T-helper 1 cell treated with Interleukin-12 subunit alpha and Interleukin-12 subunit beta and Interleukin-4 antibody, amounts not matched to agents 30 μg/mL and 1 μg/mL, for 36 hours (primary cell): ENCODE results near the gene TMEM40.

Source experiments
- H3K27ac Mint-ChIP-seq: one replicate; pipeline ENCODE4 v1.8.0; 2021; ENCODE audit warnings: mild to moderate bottlenecking, mixed read lengths
- H3K27me3 Mint-ChIP-seq: one replicate; pipeline ENCODE4 v1.8.0; 2021; ENCODE audit warnings: low read depth, mixed read lengths
- H3K36me3 Mint-ChIP-seq: one replicate; pipeline ENCODE4 v1.8.0; 2021; ENCODE audit warnings: low read depth, mixed read lengths
- H3K4me1 Mint-ChIP-seq: one replicate; pipeline ENCODE4 v1.8.0; 2021; ENCODE audit warnings: low read depth, mixed read lengths
- H3K4me3 Mint-ChIP-seq: one replicate; pipeline ENCODE4 v1.8.0; 2021; ENCODE audit warnings: mild to moderate bottlenecking, moderate library complexity, mixed read lengths
- H3K9me3 Mint-ChIP-seq: one replicate; pipeline ENCODE4 v1.8.0; 2021; ENCODE audit warnings: mixed read lengths

The TMEM40 gene

GRCh38 chr3:12750658-12751071 lies 8.4 kb downstream of the TMEM40 start:
- no peaks in the 10 kb centered on the region for H3K36me3 Mint-ChIP-seq

GRCh38 chr3:12750223-12750622 lies 8.8 kb downstream of the TMEM40 start:
- H3K27me3 Mint-ChIP-seq, result no peaks in the 10 kb centered on the region
- H3K36me3 Mint-ChIP-seq, result no peaks in the 10 kb centered on the region
- H3K4me3 Mint-ChIP-seq, result no peak overlapping the region
- no peaks in the 10 kb centered on the region for H3K9me3 Mint-ChIP-seq
- peaks cover 4% of the 10 kb centered on the region for H3K4me1 Mint-ChIP-seq
- H3K27ac Mint-ChIP-seq, result no peak overlapping the region

More at GRCh38 chr3:12750658-12751071, 8.4 kb downstream of the TMEM40 start:
- Mint-ChIP-seq H3K4me1 (peaks cover 5% of the 10 kb centered on the region), H3K9me3 (no peaks in the 10 kb centered on the region), H3K4me3 (no peak overlapping the region), H3K27ac (no peak overlapping the region), H3K27me3 (no peaks in the 10 kb centered on the region)

GRCh38 chr3:12748477-12748876 lies 10.6 kb downstream of the TMEM40 start:
- Mint-ChIP-seq H3K9me3 (no peaks in the 10 kb centered on the region), H3K36me3 (no peaks in the 10 kb centered on the region), H3K4me3 (no peak overlapping the region), H3K4me1 (peaks cover 4% of the 10 kb centered on the region), H3K27me3 (peaks cover 8% of the 10 kb centered on the region), H3K27ac (no peak overlapping the region)

- no peaks in the 10 kb centered on the region for H3K36me3 Mint-ChIP-seq
- H3K27ac Mint-ChIP-seq, result no peak overlapping the region
- no peak overlapping the region for H3K4me3 Mint-ChIP-seq
- peaks cover 4% of the 10 kb centered on the region for H3K4me1 Mint-ChIP-seq
- H3K9me3 Mint-ChIP-seq, result no peaks in the 10 kb centered on the region
- peaks cover 8% of the 10 kb centered on the region for H3K27me3 Mint-ChIP-seq
Measured at GRCh38 chr3:12746419-12746818, 12.6 kb downstream of the TMEM40 start.

GRCh38 chr3:12744326-12744725 lies 14.7 kb downstream of the TMEM40 start:
- no peak overlapping the region for H3K27ac Mint-ChIP-seq
- H3K4me1 Mint-ChIP-seq, result no peaks in the 10 kb centered on the region
- H3K4me3 Mint-ChIP-seq, result no peak overlapping the region
- no peaks in the 10 kb centered on the region for H3K36me3 Mint-ChIP-seq
- no peaks in the 10 kb centered on the region for H3K9me3 Mint-ChIP-seq
- H3K27me3 Mint-ChIP-seq, result peaks cover 8% of the 10 kb centered on the region

GRCh38 chr3:12743583-12743982 lies 15.5 kb downstream of the TMEM40 start:
- Mint-ChIP-seq H3K27me3 (peaks cover 8% of the 10 kb centered on the region), H3K4me3 (no peak overlapping the region), H3K36me3 (no peaks in the 10 kb centered on the region), H3K4me1 (no peaks in the 10 kb centered on the region), H3K9me3 (no peaks in the 10 kb centered on the region), H3K27ac (no peak overlapping the region)

- peaks cover 8% of the 10 kb centered on the region for H3K27me3 Mint-ChIP-seq
- no peak overlapping the region for H3K4me3 Mint-ChIP-seq
- no peak overlapping the region for H3K27ac Mint-ChIP-seq
- H3K4me1 Mint-ChIP-seq, result no peaks in the 10 kb centered on the region
- H3K9me3 Mint-ChIP-seq, result no peaks in the 10 kb centered on the region
- no peaks in the 10 kb centered on the region for H3K36me3 Mint-ChIP-seq
Measured at GRCh38 chr3:12742330-12743107, 16.5 kb downstream of the TMEM40 start.

GRCh38 chr3:12741209-12741608 lies 17.9 kb downstream of the TMEM40 start:
- Mint-ChIP-seq H3K27me3 (peaks cover 8% of the 10 kb centered on the region), H3K4me3 (no peak overlapping the region), H3K36me3 (no peaks in the 10 kb centered on the region), H3K4me1 (no peaks in the 10 kb centered on the region), H3K9me3 (no peaks in the 10 kb centered on the region), H3K27ac (no peak overlapping the region)

GRCh38 chr3:12737833-12738232 lies 21.2 kb downstream of the TMEM40 start:
- H3K4me1 Mint-ChIP-seq, result no peaks in the 10 kb centered on the region
- no peaks in the 10 kb centered on the region for H3K9me3 Mint-ChIP-seq
- H3K4me3 Mint-ChIP-seq, result no peak overlapping the region
- peaks cover under 1% of the 10 kb centered on the region for H3K27me3 Mint-ChIP-seq
- H3K36me3 Mint-ChIP-seq, result no peaks in the 10 kb centered on the region
- no peak overlapping the region for H3K27ac Mint-ChIP-seq

GRCh38 chr3:12737319-12737718 lies 21.7 kb downstream of the TMEM40 start:
- H3K4me1 Mint-ChIP-seq, result no peaks in the 10 kb centered on the region
- no peaks in the 10 kb centered on the region for H3K36me3 Mint-ChIP-seq
- H3K9me3 Mint-ChIP-seq, result no peaks in the 10 kb centered on the region
- no peak overlapping the region for H3K27ac Mint-ChIP-seq
- H3K27me3 Mint-ChIP-seq, result peaks cover 5% of the 10 kb centered on the region
- H3K4me3 Mint-ChIP-seq, result no peak overlapping the region

GRCh38 chr3:12734960-12735359 lies 24.1 kb downstream of the TMEM40 start:
- H3K36me3 Mint-ChIP-seq, result no peaks in the 10 kb centered on the region
- no peak overlapping the region for H3K27ac Mint-ChIP-seq
- H3K9me3 Mint-ChIP-seq, result no peaks in the 10 kb centered on the region
- no peak overlapping the region for H3K4me3 Mint-ChIP-seq
- H3K27me3 Mint-ChIP-seq, result peaks cover 8% of the 10 kb centered on the region
- no peaks in the 10 kb centered on the region for H3K4me1 Mint-ChIP-seq

GRCh38 chr3:12733566-12733965 lies 25.5 kb downstream of the TMEM40 start:
- Mint-ChIP-seq H3K4me1 (no peaks in the 10 kb centered on the region), H3K27me3 (peaks cover 8% of the 10 kb centered on the region), H3K4me3 (no peak overlapping the region), H3K9me3 (no peaks in the 10 kb centered on the region), H3K27ac (no peak overlapping the region), H3K36me3 (no peaks in the 10 kb centered on the region)

GRCh38 chr3:12730506-12731242 lies 28.4 kb downstream of the TMEM40 start:
- no peaks in the 10 kb centered on the region for H3K4me1 Mint-ChIP-seq
- peaks cover 8% of the 10 kb centered on the region for H3K27me3 Mint-ChIP-seq
- H3K4me3 Mint-ChIP-seq, result no peak overlapping the region
- no peaks in the 10 kb centered on the region for H3K36me3 Mint-ChIP-seq
- H3K27ac Mint-ChIP-seq, result no peak overlapping the region
- no peaks in the 10 kb centered on the region for H3K9me3 Mint-ChIP-seq

- Mint-ChIP-seq H3K9me3 (no peaks in the 10 kb centered on the region), H3K27ac (no peak overlapping the region), H3K4me1 (peaks cover 4% of the 10 kb centered on the region), H3K4me3 (no peak overlapping the region), H3K36me3 (no peaks in the 10 kb centered on the region), H3K27me3 (peaks cover 11% of the 10 kb centered on the region)
Measured at GRCh38 chr3:12729051-12729651, 29.9 kb downstream of the TMEM40 start.

- H3K36me3 Mint-ChIP-seq, result no peaks in the 10 kb centered on the region
- H3K4me1 Mint-ChIP-seq, result peaks cover 4% of the 10 kb centered on the region
- no peaks in the 10 kb centered on the region for H3K9me3 Mint-ChIP-seq
- H3K4me3 Mint-ChIP-seq, result no peak overlapping the region
- H3K27me3 Mint-ChIP-seq, result peaks cover 11% of the 10 kb centered on the region
- H3K27ac Mint-ChIP-seq, result no peak overlapping the region
Measured at GRCh38 chr3:12727937-12728336, 31.1 kb downstream of the TMEM40 start.
